GM23248 (cell line): Measurements from ENCODE around the gene GGACT.

ENCODE experiments used
- EZH2 ChIP-seq: fragments of 200-600 bp; sonication (generic); IDR thresholded peaks from 2 replicates; pipeline ENCODE4 v1.6.1; 2018; ENCODE audit warnings: antibody characterized with exemption, mild to moderate bottlenecking; ENCODE audit not compliant: insufficient read depth, poor library complexity, severe bottlenecking
- EZH2phosphoT487 ChIP-seq: fragments of 200-600 bp; sonication (generic); IDR thresholded peaks from 2 replicates; pipeline ENCODE4 v1.6.1; 2018; ENCODE audit warnings: antibody characterized with exemption, moderate library complexity, mild to moderate bottlenecking, low read depth; ENCODE audit not compliant: insufficient read depth

- TF ChIP-seq EZH2phosphoT487: no peak
- TF ChIP-seq EZH2: no peak
These were observed 3.7 kb downstream of the GGACT start for GRCh38 chr13:100584896-100585295.
